Measurements from ENCODE around the gene DAPK2. TPM values are rescaled to one million over a fixed set of nuclear protein-coding genes. Genes with fewer than 3 reads are reported as not detected.
"Not testable (repeated sequence)": the region's sequence is repeated elsewhere in the genome, so short reads cannot be mapped to it uniquely, and the experiment has no call there.

DAPK2 gene
- total RNA-seq, 2 donors from 2014 or later = 0.76 to 8.1 TPM

DNA sequence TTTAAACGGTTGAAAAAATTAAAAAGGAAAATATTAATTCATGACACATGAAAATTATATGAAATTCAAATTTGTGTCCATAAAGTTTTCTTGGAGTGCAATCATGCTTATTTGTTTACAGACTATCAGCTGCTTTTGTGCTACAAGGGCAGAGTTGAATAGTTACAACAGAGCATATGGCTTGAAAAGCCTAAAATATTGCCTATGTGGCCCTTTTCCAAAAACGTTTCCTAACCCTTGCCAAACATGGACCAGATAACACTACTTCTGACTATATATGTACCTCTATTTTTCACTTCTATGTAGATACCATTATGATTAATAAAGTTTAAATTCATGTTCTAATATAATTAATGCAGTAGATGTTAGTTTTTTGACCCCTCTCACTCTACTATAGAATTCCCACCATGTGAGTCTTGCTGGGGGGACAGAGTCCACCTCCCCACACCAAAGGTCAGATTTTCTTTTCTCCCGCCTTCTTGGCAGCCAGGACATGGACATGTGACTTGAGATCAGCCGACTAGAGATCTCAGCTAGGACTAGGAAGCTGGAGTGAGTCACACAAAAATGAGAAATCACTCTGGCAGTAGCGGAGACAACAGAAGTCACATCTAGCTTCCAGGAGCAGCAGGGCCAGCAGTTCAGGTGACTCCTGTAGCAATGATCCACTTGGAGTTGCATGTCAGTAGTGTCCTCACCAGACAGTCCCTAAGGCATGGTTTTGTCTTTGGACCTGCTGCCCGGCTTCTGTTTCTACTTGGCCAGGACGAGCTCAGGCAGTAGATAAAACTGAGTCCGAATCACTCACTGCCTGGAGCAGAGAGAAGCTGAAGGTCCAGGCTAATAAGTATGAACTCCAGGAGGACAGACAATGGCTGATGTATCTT, 24.9 kb upstream of the DAPK2 start:
- H3K9me3 Mint-ChIP-seq = no peaks in the 10 kb centered on the region
- H3K4me1 Mint-ChIP-seq (ENCODE audit: low read depth in 2 of 2) = peaks cover 10 to 11% of the 10 kb centered on the region in 2 donors
- ATAC-seq (no peak), DNase-seq (ENCODE audit: low spot score) (no peak)
- no peak overlapping the region for H3K27ac Mint-ChIP-seq
- no peaks in the 10 kb centered on the region for H3K27me3 Mint-ChIP-seq
- peaks cover 10% of the 10 kb centered on the region for H3K36me3 Mint-ChIP-seq
- no peak overlapping the region for H3K4me3 Mint-ChIP-seq

DNA sequence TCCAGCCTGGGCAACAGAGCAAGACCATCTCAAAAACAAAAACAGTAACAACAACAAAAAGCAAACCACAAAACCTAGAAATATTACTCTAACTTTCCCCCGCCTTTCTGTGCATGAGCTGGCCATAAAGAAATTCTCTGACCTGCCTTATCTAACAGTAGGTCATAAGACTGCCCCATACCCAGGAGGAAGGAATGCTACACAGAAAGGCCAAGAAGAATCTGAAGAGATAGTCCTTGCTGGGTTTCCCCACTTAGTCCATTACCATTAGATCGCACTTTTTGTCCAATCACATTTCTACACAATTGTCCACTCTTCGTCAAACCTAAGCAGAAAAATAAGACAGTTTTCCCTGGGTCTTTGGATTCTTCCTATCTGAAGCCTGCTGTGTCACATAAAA, 23.8 kb upstream of the DAPK2 start:
- Mint-ChIP-seq H3K9me3 (no peaks in the 10 kb centered on the region), H3K4me1 (ENCODE audit: low read depth in 2 of 2) (peaks cover 9 to 10% of the 10 kb centered on the region in 2 donors), H3K27ac (no peak overlapping the region), H3K36me3 (peaks cover 7% of the 10 kb centered on the region), H3K27me3 (no peaks in the 10 kb centered on the region), H3K4me3 (no peak overlapping the region)
- DNase-seq (ENCODE audit: low spot score) (no peak), ATAC-seq (no peak)

DNA sequence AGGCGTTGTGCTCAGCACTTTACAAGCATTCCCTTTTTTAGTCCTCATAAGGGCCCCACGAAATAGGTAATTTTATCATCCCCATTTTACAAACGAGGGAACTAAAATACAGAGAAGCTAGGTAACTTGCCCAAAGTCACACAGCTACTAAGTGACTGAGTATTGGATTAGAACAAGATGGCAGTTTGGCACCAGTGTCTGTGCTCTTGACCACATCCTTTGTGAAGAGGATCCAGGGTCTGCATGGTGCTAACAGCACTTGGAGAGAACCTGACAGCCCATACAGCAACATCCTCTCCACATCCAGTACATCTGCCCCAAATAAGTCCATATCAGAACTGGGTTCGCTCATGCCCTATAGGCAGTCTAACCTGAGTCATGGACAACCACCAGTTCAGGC, 21.8 kb upstream of the DAPK2 start:
- Mint-ChIP-seq H3K27me3 (no peaks in the 10 kb centered on the region), H3K27ac (peak overlapping the region in 1 of 2 donors; percentile 55), H3K36me3 (no peaks in the 10 kb centered on the region), H3K4me1 (ENCODE audit: low read depth in 2 of 2) (peaks cover 9 to 10% of the 10 kb centered on the region in 2 donors), H3K9me3 (no peaks in the 10 kb centered on the region), H3K4me3 (peak overlapping the region; percentile 54)
- ATAC-seq (peak; percentile 57 to 84), DNase-seq (ENCODE audit: low spot score) (no peak)

DNA sequence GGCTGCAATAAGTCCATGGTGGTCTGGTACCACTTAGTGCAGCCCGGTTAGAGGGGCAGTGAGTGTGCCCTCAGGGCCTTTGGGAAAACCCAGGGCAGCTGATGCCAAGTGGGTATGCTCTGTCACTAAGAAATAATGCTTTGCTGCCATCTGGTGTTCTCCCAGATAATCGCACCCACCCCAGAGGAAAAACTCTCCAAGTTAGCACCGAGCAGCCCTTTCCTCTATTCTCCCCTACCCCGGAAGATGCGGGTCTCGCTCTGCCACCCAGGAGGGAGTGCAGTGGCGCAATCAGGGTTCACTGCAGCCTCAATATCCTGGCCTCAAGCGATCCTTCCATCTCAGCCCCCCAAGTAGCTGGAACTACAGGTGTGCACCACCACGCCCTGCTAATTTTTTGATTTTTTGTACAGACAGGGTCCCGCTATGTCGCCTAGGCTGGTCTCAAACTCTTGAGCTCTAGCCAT, 21.3 kb upstream of the DAPK2 start:
- peak; percentile 84 to 87 for ATAC-seq
- peak overlapping the region in 1 of 2 donors; percentile 55 for H3K27ac Mint-ChIP-seq
- H3K27me3 Mint-ChIP-seq = no peaks in the 10 kb centered on the region
- peaks cover 9 to 10% of the 10 kb centered on the region in 2 donors for H3K4me1 Mint-ChIP-seq (ENCODE audit: low read depth in 2 of 2)
- no peaks in the 10 kb centered on the region for H3K9me3 Mint-ChIP-seq
- peak; percentile 65 for DNase-seq (ENCODE audit: low spot score)
- H3K4me3 Mint-ChIP-seq = peak overlapping the region; percentile 54
- H3K36me3 Mint-ChIP-seq = no peaks in the 10 kb centered on the region

DNA sequence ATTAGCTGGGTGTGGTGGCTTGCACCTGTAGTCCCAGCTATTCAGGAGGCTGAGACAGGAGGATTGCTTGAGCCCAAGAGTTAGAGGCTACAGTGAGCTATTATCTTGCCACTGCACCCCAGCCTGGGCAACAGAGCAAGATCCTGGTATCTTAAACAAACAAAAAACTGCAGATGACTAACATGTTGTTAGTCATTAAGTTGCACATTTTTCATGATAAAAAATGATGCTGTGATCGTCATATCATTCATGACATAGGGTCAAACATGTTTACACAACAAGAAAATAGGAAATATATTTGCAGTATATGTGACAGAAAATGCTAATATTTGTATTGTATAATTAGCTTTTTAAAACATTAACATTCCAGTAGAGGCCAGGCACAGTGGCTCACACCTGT, 20.2 kb upstream of the DAPK2 start:
- no peaks in the 10 kb centered on the region for H3K36me3 Mint-ChIP-seq
- ATAC-seq (no peak), DNase-seq (ENCODE audit: low spot score) (no peak)
- H3K9me3 Mint-ChIP-seq = no peaks in the 10 kb centered on the region
- no peak overlapping the region for H3K27ac Mint-ChIP-seq
- peaks cover 9 to 10% of the 10 kb centered on the region in 2 donors for H3K4me1 Mint-ChIP-seq (ENCODE audit: low read depth in 2 of 2)
- H3K27me3 Mint-ChIP-seq = no peaks in the 10 kb centered on the region
- no peak overlapping the region for H3K4me3 Mint-ChIP-seq

DNA sequence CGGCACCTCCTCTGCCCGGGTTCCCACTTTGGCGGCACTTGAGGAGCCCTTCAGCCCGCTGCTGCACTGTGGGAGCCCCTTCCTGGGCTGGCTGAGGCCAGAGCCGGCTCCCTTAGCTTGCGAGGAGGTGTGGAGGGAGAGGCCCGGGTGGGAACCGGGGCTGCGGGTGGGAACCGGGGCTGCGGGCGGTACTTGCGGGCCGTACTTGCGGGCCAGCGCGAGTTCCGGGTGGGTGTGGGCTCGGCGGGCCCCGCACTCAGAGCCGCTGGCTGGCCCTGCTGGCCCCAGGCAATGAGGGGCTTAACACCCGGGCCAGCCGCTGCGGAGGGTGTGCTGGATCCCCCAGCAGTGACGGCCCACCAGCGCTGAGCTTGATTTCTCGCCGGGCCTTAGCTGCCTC, 14.4 kb upstream of the DAPK2 start:
- Mint-ChIP-seq H3K27me3 (no peaks in the 10 kb centered on the region), H3K4me3 (no peak overlapping the region), H3K9me3 (no peaks in the 10 kb centered on the region), H3K27ac (no peak overlapping the region), H3K36me3 (no peaks in the 10 kb centered on the region), H3K4me1 (ENCODE audit: low read depth in 2 of 2) (no peaks in the 10 kb centered on the region)
- ATAC-seq (no peak), DNase-seq (ENCODE audit: low spot score) (no peak)

DNA sequence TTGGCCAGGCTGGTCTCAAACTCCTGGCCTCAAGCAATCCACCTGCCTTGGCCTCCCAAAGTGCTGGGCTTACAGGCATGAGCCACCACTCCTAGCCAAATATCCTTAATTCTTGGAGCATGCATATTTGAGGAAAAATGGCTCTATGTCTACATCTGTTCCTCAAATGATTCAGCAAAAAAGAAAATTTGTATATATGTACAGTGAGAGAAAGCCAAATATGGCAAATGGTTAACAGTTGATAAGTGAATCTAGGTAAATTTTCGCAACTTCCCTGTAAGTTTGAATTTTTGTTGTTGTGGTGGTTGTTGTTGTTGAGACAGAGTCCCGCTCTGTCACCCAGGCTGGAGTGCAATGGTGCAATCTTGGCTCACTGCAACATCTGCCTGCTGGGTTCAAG, 12.8 kb upstream of the DAPK2 start:
- not testable (repeated sequence) for H3K27me3 Mint-ChIP-seq; H3K4me3 Mint-ChIP-seq; H3K9me3 Mint-ChIP-seq; DNase-seq (ENCODE audit: low spot score); H3K27ac Mint-ChIP-seq; H3K4me1 Mint-ChIP-seq (ENCODE audit: low read depth in 2 of 2); ATAC-seq; H3K36me3 Mint-ChIP-seq

DNA sequence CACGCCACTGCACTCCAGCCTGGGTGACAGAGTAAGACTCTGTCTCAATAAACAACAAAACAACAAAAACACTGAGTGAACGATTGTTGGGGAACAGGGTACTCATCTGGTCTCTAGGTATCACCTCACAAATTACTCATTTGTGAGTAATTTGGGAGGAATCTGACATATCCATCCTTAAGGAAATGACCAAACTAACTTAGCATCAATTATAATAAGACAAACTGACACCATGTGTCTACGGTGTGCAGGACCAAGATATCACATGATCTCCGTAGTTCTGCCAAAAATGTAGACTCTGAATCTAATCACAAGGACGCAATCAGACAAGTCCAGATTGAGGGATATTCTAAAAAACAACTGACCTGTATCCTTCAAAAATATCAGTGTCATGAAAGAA, 12.0 kb upstream of the DAPK2 start:
- no peak overlapping the region for H3K27ac Mint-ChIP-seq
- DNase-seq (ENCODE audit: low spot score) = no peak
- H3K4me1 Mint-ChIP-seq (ENCODE audit: low read depth in 2 of 2) = no peaks in the 10 kb centered on the region
- no peaks in the 10 kb centered on the region for H3K9me3 Mint-ChIP-seq
- no peaks in the 10 kb centered on the region for H3K27me3 Mint-ChIP-seq
- H3K36me3 Mint-ChIP-seq = no peaks in the 10 kb centered on the region
- peak in 1 of 2 donors; percentile 13 for ATAC-seq
- no peak overlapping the region for H3K4me3 Mint-ChIP-seq

DNA sequence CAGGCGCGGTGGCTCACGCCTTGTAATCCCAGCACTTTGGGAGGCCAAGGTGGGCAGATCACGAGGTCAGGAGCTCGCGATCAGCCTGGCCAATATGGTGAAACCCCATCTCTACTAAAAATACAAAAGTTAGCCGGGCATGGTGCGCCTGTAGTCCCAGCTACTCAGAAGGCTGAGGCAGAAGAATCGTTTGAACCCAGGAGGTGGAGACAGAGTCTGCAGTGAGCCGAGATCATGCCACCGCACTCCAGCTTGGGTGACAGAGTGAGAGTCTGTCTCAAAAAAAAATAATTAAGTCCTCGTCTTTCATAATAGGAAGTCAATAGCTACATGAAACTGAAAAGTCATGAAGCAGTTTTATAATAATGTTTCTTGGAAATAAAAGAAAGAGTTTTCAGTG, 7.4 kb upstream of the DAPK2 start:
- DNase-seq (ENCODE audit: low spot score); H3K27ac Mint-ChIP-seq; H3K4me3 Mint-ChIP-seq; H3K4me1 Mint-ChIP-seq (ENCODE audit: low read depth in 2 of 2); H3K27me3 Mint-ChIP-seq; H3K36me3 Mint-ChIP-seq; H3K9me3 Mint-ChIP-seq; ATAC-seq: not testable (repeated sequence)

DNA sequence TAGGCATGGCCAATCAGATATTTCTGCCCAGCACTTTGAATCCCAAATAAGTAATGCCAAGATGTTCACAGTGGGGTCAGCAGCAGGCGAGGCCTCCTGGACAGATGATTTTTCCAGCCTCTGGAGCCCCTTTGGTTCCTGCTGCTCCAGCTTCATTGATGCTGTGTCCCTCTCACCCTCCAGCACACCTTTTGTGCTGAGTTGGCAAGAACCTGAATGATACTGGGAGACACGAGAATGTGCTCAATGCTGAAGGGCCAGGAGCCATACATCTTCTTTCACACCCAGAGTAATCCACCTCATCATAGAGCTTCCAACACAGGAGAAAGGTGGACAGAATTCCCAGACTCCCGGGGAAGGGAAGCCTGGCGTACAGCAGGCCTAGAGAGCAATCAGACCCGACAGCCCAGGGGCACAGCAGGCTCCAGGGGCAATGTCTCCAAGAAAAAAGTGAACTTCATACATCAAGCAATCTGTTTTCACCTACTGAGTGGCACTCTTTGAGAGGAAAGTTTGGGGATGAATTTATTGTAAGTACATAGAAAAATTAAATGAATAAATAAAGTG, 6.7 kb upstream of the DAPK2 start:
- ATAC-seq = no peak
- H3K4me1 Mint-ChIP-seq (ENCODE audit: low read depth in 2 of 2) = no peaks in the 10 kb centered on the region
- no peak for DNase-seq (ENCODE audit: low spot score)
- H3K27ac Mint-ChIP-seq = no peak overlapping the region
- H3K9me3 Mint-ChIP-seq = no peaks in the 10 kb centered on the region
- no peak overlapping the region for H3K4me3 Mint-ChIP-seq
- peaks cover 0 to 7% of the 10 kb centered on the region in 2 donors for H3K27me3 Mint-ChIP-seq
- no peaks in the 10 kb centered on the region for H3K36me3 Mint-ChIP-seq

DNA sequence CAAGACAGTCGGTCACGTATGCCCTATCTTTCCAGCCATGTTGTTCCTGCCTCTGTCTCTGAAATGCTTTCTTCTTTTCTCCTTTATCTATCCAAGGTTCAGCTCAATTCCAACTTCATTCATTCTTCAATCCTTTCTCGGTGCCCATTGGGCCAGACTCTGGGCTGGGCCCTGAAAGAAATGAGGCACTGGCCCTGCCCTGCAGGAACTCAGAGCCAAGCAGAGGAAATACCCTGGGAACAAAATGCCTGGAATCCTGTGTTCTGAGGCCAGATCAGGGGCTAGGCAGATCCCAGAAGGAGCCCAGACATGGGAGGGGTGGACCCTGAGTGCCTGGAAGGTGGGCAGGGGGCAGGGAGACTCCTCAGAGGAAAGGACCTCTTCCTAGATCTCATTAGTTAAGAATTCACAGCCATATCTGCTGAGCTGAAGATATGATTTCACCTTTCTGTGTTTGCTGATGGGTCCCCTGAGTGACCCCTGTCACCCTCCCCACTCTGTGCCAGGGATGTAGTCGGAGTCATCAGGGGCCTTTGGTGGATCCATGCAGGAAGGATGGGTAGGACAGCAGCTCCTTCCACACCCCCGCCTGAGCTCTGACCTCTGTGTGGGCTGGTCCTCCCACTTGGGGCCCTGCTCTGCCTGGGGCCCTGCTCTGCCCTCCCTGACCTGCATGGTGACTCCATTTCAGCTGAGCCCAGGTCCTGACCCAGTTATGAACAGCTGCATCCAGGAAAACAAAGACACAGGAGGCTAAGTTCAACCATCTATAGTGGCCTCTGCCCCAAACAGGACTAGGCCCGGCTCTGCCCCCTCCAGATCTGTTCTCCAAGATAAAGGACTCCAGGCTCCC, 5.3 kb upstream of the DAPK2 start:
- Mint-ChIP-seq H3K4me1 (ENCODE audit: low read depth in 2 of 2) (peaks cover 0 to 4% of the 10 kb centered on the region in 2 donors), H3K36me3 (no peaks in the 10 kb centered on the region), H3K9me3 (no peaks in the 10 kb centered on the region), H3K27ac (no peak overlapping the region), H3K27me3 (peaks cover 0 to 11% of the 10 kb centered on the region in 2 donors), H3K4me3 (no peak overlapping the region)
- ATAC-seq (peak in 1 of 2 donors; percentile 43), DNase-seq (ENCODE audit: low spot score) (no peak)

DNA sequence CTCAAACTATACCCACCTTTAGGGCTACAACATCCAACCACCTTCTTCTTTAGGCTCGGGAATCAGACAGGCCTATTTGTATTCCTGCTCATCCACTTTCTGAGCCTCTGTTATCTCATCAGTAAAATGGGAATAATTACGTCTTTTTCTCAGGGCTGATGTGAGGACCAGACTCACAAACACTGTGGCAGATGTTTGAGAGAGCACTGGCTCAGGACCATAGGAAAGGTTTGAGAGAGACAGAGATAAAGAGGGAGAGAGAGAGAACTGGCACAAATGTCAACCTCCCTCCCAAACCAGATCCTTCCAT, 4.8 kb upstream of the DAPK2 start:
- Mint-ChIP-seq H3K36me3 (no peaks in the 10 kb centered on the region), H3K9me3 (no peaks in the 10 kb centered on the region), H3K27me3 (peaks cover 0 to 12% of the 10 kb centered on the region in 2 donors), H3K4me1 (ENCODE audit: low read depth in 2 of 2) (peaks cover 0 to 5% of the 10 kb centered on the region in 2 donors), H3K27ac (no peak overlapping the region), H3K4me3 (no peak overlapping the region)
- no peak for DNase-seq (ENCODE audit: low spot score)
- no peak for ATAC-seq

DNA sequence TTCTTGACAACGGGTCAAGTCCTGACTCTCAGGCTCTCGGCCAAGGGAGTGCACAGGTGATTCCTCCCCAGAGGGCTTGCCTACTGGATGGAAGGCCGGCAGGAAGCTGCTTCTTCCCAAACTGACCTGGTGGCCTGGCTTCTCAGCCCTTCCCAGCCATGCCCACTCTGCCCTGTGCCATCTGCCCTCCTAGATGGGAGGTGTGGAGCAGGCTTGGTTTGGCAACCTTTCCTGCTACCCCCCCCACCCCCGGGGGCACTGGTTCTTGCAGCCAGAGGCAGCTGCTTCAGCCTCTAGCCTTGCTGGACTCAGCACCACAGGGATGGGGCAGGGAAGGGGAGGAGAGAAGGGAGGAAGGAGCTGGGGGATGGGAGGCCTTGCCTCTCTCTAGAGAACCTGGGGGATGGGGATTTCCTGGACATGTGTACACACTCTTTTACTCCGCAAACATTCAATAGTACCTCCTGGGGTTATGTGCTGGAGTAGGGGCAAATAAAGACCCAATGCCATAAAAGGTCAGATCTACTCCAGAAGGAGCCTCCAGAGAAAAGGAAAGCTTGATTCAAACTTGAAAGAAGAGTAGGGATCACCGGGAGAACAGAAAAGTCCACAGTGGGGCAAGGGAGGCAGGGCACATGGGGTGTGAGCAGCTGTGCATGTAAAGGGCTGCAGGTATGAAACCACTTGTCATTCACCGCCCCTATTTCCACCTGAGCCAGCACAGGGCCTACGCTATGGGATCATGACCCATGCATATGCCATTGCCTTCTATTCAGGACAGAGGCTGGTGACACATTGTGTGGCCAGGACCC, 4.2 kb upstream of the DAPK2 start:
- Mint-ChIP-seq H3K4me1 (ENCODE audit: low read depth in 2 of 2) (peaks cover 0 to 5% of the 10 kb centered on the region in 2 donors), H3K27me3 (peaks cover 0 to 12% of the 10 kb centered on the region in 2 donors), H3K36me3 (no peaks in the 10 kb centered on the region), H3K27ac (no peak overlapping the region), H3K4me3 (no peak overlapping the region), H3K9me3 (no peaks in the 10 kb centered on the region)
- ATAC-seq (no peak), DNase-seq (ENCODE audit: low spot score) (no peak)

Measured in natural killer cell treated with Interleukin-12 subunit alpha and Interleukin-12 subunit beta and Interleukin-15 and Interleukin-18, amount 100 ng/mL, for 72 hours (primary cell).